ENCODE measurements around the gene APPL2.
"Not testable (repeated sequence)": the region's sequence is repeated elsewhere in the genome, so short reads cannot be mapped to it uniquely, and the experiment has no call there.

APPL2 gene

GRCh38 chr12:105183976-105184375 lies 52.0 kb downstream of the APPL2 start:
- DNase-seq = not testable (repeated sequence)

DNA sequence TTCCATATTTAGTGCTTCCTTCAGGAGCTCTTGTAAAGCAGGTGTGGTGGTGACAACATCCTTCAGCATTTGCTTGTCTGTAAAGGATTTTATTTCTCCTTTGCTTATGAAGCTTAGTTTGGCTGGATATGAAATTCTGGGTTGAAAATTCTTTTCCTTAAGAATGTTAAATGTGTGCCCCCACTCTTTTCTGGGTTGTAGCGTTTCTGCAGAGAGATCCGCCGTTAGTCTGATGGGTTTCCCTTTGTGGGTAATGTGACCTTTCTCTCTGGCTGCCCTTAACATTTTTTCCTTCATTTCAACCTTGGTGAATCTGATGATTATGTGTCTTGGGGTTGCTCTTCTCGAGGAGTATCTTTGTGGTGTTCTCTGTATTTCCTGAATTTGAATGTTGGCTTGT lies 52.6 kb downstream of the APPL2 start:
- DNase-seq = not testable (repeated sequence)

- DNase-seq = not testable (repeated sequence)
Observed at GRCh38 chr12:105179114-105179513, 56.9 kb downstream of the APPL2 start.

DNA sequence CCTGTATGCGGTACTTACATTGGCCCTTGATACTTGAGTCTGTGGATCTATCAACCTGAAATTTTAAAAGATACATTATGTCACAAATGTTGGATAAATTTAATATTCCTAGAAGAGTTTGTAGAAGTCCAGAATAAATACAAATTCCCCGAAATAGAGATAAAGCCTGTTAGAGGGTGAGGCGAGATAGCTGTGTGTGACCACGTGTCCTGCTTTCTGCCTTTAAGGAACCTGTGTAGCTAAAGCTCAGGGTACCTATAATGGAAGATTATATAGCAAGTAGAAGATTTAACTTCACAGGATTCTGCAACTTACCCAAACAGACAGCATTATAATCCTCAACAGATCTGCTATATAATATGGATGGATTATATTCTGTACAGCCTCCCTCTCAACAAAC lies 58.8 kb downstream of the APPL2 start:
- no peak for DNase-seq

GRCh38 chr12:105175397-105175990 lies 60.5 kb downstream of the APPL2 start:
- DNase-seq = no peak

DNA sequence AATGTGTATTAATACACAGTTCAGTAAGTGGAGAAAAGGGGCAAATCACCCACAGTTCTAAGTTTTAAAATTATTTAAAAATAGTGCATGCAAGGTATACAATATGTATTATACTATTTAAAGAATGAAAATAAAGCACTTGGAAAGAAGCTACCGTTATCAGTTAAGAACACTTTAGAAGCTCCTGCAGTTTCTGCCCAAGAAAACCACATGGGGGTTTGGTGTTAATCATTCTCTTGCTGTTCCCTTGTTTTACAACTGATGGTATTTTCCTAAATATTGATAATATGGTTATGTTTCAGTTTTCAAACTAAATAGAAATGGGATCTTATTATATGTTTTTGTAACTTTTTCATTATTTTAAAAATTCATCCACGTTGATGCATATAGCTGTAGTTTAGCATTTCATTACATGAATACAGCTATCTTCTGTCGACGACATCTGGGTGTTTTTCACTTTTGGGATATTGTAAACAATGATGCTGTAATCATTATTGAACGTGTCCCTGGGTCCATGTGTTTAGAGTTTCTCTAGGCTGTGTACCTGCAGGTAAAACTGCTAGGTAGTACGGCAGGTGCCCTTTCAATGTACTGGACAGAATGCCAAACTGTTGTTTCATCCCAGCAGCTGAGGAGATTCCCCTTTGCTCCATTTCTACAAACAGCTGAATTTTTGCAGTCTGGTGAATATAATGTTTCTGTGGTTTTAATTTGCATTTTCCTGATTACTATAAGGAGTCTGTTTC lies 64.1 kb downstream of the APPL2 start:
- no peak for DNase-seq

DNA sequence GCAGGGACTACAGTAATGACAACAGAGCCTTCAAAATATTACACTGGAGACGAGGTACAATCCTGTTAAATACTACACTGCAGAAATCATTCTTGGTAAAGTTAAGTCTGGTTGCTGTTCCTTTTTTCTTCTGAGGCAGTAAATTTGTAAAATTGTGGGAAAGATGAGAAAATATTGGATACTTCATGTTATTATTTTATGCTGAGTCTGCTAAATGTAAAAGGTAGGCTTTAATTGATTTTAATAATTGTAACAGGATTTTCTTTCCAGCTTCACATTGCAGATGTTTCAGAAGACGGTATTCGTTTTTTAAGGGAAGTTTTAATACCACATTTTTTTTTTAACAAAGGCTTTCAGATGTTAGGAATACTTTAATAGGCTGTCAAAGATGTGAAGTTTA lies 65.8 kb downstream of the APPL2 start:
- no peak for DNase-seq

- no peak for DNase-seq
Observed at GRCh38 chr12:105168006-105168405, 68.0 kb downstream of the APPL2 start.

GRCh38 chr12:105167346-105167745 lies 68.6 kb downstream of the APPL2 start:
- no peak for DNase-seq

DNA sequence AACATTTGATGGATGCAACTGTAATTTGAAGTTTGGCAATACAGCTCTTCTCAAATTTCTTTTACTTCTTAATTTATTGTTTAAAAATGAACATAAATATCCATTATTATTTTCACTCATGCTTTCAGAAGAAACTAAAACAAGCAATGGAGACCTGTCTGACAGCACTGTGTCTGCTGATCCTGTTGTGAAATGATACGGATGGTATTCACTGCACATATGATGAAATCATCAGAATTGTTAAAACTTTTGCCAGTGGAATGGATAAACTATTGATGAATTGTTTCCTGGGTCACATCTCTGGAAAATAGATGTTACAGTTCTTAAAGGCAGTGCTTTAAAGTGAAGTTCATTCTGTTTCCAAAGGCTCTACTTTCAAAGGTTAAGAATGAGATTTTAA lies 69.2 kb downstream of the APPL2 start:
- DNase-seq = no peak

- DNase-seq = no peak
Observed at GRCh38 chr12:105164068-105164467, 71.9 kb downstream of the APPL2 start.

- no peak for DNase-seq
Observed at GRCh38 chr12:105162174-105162573, 73.8 kb downstream of the APPL2 start.

- DNase-seq = no peak
Observed at GRCh38 chr12:105158876-105159275, 77.1 kb downstream of the APPL2 start.

DNA sequence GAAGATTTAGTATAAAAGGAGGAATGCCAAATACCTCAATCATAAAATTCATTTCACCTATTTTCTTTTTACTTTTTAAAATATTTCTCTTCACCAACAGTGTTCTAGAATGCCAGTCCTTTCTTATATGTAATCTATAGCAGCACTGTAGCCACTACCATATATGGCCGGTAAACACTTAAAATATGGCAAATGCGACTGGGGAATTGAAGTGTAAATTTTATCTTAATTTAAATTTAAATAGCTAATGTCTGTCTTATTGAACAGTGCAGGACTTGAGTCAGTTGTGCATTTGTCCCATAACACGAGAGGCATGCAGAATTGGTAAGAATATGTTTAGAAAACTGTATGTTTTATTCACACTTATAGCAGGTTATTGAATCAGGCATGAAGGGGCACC lies 78.4 kb downstream of the APPL2 start:
- DNase-seq = no peak

- no peak for DNase-seq
Observed at GRCh38 chr12:105156260-105156659, 79.7 kb downstream of the APPL2 start.

DNA sequence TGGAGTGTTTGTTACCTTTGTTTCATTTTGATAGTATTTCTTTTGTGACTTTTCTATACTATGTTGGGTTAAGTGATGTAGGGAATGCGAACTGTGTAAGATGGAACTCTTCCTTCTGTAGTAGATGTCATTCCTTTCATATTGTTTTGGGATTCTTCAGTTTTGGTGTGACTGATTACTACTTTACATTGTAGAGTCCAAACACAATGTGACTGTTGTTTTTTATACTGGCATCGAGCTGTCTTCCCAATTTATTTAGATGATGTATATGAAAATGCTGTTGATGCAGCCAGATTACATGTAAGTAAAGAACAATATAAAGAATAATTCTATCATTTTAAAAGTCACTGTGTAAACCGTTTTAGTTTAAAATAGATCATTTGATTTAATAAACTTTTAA lies 93.7 kb downstream of the APPL2 start:
- no peak for DNase-seq

DNA sequence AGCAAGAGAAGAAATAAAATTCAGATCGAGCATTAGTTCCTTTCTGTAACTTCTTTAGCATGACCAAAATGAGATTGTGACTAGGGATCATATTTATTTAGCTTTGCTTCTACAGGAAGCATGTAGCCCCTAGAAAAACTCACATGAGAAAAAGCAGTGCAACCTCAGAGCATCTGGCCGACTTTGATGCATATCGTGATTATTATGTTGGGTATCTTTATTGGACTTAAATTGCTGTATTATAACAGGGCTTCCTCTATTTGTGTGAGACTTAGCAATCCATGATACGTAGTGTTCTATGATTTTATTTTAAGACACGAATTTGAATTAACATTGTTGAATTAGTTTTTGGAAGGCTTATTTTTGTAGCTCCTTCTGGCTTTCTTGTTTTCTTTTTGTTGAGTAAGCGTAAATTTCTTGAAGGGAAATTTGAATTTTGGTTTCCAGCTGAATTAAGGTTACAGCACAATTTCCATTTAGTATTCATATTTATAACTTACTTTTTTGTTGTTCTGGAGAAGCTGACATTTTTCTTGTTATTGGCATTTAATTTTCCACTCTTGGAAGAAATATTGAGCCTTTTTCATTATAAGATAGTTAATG lies 94.6 kb downstream of the APPL2 start:
- DNase-seq = no peak

DNA sequence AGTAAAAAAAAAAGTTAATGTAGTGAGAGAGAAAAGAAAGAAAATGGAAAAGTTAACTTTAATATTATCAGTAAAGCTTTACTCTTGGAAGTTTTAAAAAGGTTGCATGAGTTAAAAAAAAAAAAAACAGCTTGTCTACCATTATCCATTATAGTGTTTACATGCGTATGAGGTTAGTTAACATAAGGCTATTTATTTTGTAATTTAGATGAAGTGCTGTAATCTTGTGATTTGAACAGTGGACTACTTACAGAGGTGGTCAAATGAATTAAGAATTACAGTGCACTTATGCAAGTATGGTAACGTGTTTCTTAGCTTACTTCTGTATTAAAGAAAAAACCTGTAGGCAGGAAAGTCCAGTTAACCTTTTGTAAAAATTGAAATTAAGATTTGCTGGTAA lies 97.7 kb downstream of the APPL2 start:
- DNase-seq = no peak

Measured in NCI-H510A treated with DMSO at 0.1 percent for 48 hours (cell line).